ENCODE data around the gene SIRT5.

SIRT5 gene

GRCh38 chr6:13590574-13591153, 16.3 kb downstream of the SIRT5 start:
- DNase-seq: no peak

DNA sequence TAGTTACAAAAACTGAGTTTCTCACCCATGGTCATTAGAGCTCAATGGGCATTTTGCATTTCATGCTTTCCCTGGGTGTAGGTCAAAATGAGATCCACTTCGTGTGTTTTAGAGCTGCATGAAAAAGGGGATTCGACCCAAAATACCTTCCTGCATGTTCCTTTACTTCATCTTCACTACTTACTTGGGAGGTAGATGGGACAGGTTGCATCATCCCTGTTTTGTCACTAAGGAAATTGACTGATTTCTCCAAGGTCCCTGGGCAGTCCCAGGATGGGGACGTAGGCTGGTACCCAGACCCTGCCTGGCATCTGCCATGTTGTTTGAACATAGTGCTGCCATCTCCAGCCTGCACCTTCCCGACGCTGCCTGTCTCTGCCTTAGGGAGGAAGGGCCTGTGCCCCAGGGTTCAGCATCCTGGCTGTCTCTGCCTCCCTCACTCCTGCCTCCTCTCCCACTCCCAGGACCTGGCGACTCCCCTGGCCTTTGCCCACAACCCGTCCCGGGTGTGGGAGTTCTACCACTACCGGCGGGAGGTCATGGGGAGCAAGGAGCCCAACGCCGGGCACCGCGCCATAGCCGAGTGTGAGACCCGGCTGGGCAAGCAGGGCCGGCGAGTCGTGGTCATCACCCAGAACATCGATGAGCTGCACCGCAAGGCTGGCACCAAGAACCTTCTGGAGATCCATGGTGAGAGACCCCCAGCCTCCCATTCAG, 17.0 kb downstream of the SIRT5 start:
- DNase-seq: no peak

GRCh38 chr6:13593103-13593502, 18.7 kb downstream of the SIRT5 start:
- no peak for DNase-seq

GRCh38 chr6:13593720-13594119, 19.3 kb downstream of the SIRT5 start:
- DNase-seq: no peak

GRCh38 chr6:13597073-13597472, 22.7 kb downstream of the SIRT5 start:
- no peak for DNase-seq

DNA sequence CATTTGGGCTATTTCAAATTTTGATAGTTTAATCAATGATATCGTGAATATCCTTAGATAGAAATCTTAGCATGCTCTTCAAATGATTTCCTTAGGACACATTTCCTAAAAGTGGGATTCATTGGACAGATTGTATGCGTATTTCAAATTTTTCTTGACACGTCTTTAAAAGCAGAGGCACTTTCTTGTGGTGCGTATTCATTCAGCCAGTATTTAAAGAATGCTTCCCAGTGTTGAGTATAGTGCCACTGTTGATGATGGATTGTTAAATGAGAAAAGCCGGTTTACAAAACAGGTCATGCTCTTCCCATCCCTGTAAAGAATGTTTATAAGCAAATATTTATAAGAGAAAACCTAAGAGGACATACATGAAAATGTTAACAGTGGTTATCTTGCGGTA, 25.6 kb downstream of the SIRT5 start:
- no peak for DNase-seq

- no peak for DNase-seq
Measured at GRCh38 chr6:13604135-13604534, 29.7 kb downstream of the SIRT5 start.

- DNase-seq: no peak
Measured at GRCh38 chr6:13604546-13605416, 30.4 kb downstream of the SIRT5 start.

DNA sequence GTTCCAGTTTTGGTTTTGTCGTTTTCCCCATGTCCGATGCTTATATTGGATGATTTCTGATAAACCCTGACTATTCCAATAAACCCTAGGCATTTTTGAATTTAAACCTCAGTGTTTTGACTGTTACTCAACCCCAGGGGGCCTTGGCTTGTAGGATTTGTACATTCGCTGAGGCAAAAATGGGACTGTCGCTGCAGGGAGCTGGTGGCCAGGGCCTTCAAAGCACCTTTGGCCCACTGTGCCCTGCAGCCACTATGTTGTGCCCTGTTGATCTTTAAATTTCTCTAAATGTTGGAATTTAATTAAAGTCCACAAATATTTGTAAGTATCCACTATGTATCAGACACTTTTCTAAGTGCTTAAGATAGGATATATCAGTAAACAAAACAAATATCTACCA, 31.2 kb downstream of the SIRT5 start:
- DNase-seq: no peak

- DNase-seq: no peak
Measured at GRCh38 chr6:13611715-13612114, 37.3 kb downstream of the SIRT5 start.

- DNase-seq: no peak
Measured at GRCh38 chr6:13613029-13613594, 38.7 kb downstream of the SIRT5 start.

DNA sequence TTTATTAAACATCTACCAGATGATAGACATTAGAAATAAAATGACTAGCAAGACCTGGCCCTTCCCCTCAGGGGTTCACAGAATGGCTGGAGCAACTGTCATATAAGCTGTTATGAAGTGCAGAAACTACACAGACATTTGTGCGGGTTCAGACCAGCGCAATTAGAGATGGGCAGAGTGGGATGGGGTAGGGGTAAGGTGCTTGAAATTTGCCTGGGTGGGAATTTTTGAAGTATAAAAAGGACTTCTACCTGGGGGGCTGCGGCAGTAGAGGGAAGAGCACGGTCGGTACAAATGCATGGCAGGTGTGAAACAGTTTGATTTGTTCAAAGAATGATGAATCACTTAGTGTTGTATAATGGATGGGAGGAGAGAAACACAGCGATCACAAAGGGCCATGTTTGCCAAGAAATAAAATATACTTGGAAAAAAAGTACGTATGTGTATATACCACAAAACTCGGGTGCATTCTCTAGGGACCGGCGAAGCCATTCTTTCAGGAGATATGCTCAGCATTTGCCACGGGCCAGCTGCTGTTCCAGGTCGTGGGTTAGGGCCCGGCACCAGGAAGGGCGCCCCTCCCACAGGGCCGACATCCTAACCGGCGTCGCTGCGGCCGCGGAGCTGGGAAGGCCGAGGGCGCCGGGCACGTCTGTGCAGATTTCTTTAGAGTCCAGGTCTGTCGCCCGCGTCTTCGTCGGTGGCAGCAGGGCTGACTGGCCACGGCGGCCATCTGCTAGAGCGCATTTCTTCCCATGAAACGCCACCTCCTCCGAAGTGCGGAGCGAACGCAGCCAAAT, 39.9 kb downstream of the SIRT5 start:
- DNase-seq: peak in 2 of 3 experiments; percentile 77 to 84

GRCh38 chr6:13614926-13615791, 40.8 kb downstream of the SIRT5 start, which contains the start of gene NOL7:
Gene NOL7 (plus strand): TSS chr6:13615335. CDS start chr6:13615359, 24 bp downstream.
- peak; percentile 97 to 98 (median 98) for DNase-seq

DNA sequence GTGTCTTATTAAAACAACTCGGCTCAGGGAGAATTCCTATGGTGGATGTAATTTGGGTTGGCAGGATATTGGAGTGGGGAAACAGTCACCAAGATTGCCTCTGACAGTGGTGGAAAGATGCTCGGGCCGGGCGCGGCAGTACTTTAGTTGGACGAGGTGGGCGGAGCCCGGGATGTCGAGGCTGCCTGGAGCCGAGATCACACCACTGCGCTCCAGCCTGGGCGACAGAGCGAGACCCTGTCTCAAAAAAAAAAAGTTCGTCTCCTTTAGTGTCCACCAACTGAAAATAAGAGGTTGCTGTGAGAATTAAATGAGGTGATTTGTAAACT, 41.4 kb downstream of the SIRT5 start:
- DNase-seq: peak in 2 of 3 experiments; percentile 26 to 58

GRCh38 chr6:13617066-13617465, 42.7 kb downstream of the SIRT5 start:
- DNase-seq: no peak

DNA sequence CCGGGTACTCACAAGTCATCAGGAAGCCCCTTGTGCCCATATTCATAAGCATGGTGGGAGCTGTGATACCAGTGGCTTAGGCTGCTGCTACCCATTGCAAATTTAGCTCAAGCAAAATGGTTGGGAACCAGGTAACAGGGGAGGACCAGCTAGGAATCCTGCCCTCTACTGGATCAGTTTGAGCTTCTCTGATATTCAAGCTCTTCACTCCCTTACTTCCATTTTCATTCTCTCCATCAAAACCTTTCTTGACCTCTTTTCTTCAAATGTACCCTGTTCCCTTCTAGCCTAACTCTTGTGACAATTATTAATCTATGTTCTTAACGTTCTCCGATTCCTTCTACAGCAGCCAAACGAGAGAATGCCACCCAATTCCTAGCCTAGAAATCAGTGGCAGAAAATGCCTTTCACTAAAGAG, 50.5 kb downstream of the SIRT5 start:
- DNase-seq: peak in 2 of 3 experiments; percentile 1 to 25

DNA sequence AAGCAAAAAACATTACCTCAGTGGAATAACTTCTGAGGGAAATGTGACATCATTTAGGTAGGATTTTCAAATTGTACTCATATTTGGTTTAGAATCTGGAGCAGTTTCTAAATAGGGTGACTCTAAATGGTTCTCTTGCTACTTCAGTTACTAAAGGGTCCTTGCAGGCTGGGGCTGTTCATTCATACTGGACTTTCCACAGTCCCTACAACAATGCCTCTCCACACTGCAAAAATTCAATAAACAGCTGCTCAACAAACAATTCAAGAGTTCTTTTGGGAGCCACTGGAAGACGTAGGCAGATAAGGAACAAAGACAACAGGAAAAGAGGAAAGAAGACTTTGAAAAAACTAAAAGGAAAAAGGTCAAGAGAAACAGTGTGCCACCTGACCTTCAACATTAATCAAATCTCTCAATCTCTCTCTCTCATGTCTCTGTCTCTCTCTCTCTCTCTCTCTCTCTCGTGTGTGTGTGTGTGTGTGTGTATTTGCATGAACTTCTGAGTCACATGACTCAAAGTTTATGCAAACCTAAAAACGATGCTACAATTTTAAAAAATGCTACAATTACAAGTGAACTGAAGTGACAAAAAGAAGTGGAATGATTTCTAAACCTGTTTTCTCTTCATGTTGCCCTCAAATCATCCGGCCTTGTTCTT, 55.2 kb downstream of the SIRT5 start:
- DNase-seq: no peak

- no peak for DNase-seq
Measured at GRCh38 chr6:13630499-13630898, 56.1 kb downstream of the SIRT5 start.

GRCh38 chr6:13633343-13633742, 58.9 kb downstream of the SIRT5 start:
- no peak for DNase-seq

DNA sequence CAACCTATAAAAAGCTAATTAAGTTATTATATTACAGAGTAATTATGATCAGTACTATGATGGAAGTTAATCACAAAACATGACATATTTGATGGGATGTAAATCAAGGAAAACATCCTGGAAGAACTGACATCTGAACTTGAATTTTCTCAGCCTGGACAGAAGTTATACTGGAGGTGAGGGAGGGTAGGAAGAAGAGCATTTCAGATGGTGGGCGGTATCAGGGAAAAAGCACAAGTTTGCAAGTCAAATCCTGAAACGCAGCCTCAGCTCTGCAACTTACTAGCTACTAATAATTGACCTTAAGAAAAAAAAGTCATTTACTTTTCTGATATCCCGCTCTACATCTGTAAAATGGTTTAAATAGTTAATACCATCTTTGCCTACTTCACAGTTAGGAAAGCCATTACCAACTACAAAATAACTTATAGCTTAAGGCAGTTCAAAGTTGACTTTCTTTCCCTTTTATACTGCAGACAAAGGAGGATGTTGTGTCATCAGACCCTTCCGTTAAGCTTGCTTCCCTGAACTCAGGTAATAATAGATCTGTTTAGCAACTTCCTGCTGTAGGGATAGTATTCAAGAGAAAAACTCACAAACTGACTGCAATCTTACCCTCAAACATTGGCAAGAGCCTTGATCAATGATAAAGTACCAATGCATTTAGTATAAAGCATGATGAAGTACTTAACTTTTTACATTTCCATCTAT, 61.7 kb downstream of the SIRT5 start:
- DNase-seq: peak in 1 of 3 experiments; percentile 20
